GM12878 (cell line): ENCODE measurements around the gene ADGRG1. TPM values are rescaled to one million over a fixed set of nuclear protein-coding genes. Genes with fewer than 3 reads are reported as not detected.

Experiments
- ATAC-seq: fragments of 200-7000 bp; cut with Tn5 transposase; 3 replicates; pipeline ENCODE4 v1.9.1; 2020; ENCODE audit warnings: mild to moderate bottlenecking, moderate library complexity
- BruUV-seq: library from RNA; stranded (reverse); fragments of 400-500 nt; replicated peaks from 2 replicates; lab custom pipeline; 2021; lab: Mats Ljungman, UMichigan
- CTCF ChIA-PET: fragments of 300-600 bp; sonication (Branson Sonifier 250); formaldehyde crosslinking; extraction: SDS; loops from one replicate; lab custom pipeline; 2021; ENCODE audit warnings: inconsistent platforms; lab: Yijun Ruan, JAX
- POLR2A ChIA-PET: fragments of 350-600 bp; formaldehyde crosslinking; extraction: SDS; loops from one replicate; lab custom pipeline; 2021; ENCODE audit warnings: inconsistent platforms; lab: Charles Lee
- RAD21 ChIA-PET: fragments of 300-600 bp; sonication (Branson Sonifier 250); formaldehyde crosslinking; loops from one replicate; lab custom pipeline; 2023; ENCODE audit warnings: antibody characterized with exemption; ENCODE audit not compliant: unreplicated experiment; lab: Charles Lee
- SMC1A ChIA-PET: fragments of 300-600 bp; sonication (Branson Sonifier 250); formaldehyde crosslinking; loops from one replicate; lab custom pipeline; 2023; ENCODE audit not compliant: unreplicated experiment, uncharacterized antibody; lab: Charles Lee
- DNase-seq: peaks from one replicate; pipeline ENCODE4 v3.0.0-alpha.2; 2011; ENCODE audit warnings: low read depth, low spot score
- FAIRE-seq: peaks from 3 replicates; lab custom pipeline; 2011; peaks lifted over from hg19 to GRCh38; lab: Jason Lieb, UNC
- H2AFZ ChIP-seq: 2 replicates; pipeline ENCODE4 v1.6.0; 2011; ENCODE audit warnings: low read depth, low read length, control low read depth; ENCODE audit not compliant: control insufficient read depth
- H3K27ac ChIP-seq: 2 replicates; pipeline ENCODE4 v1.5.1; 2011; ENCODE audit warnings: control low read depth; ENCODE audit not compliant: control insufficient read depth, insufficient read depth
- H3K27me3 ChIP-seq, 2 experiments: replicated peaks in 1 of 2; 2 replicates each; pipeline versions ENCODE4 v1.6.0 to v1.6.1; 2011; ENCODE audit warnings: low read length in 1 of 2; ENCODE audit not compliant: control insufficient read depth in 2 of 2, insufficient read depth in 2 of 2
- H3K36me3 ChIP-seq, 2 experiments: 2 replicates each; pipeline ENCODE4 v1.5.1; 2011; ENCODE audit warnings: low read length in 1 of 2; ENCODE audit not compliant: control insufficient read depth in 2 of 2, insufficient read depth in 2 of 2
- H3K4me1 ChIP-seq: 2 replicates; pipeline ENCODE4 v1.6.1; 2011; ENCODE audit warnings: mild to moderate bottlenecking, low read length, moderate library complexity, mixed read lengths; ENCODE audit not compliant: control insufficient read depth, insufficient read depth
- H3K4me2 ChIP-seq: 2 replicates; pipeline ENCODE4 v1.6.0; 2011; ENCODE audit warnings: control low read depth; ENCODE audit not compliant: control insufficient read depth, insufficient read depth
- H3K4me3 ChIP-seq: fragments of 200-600 bp; sonication (generic); 2 replicates; pipeline ENCODE4 v1.5.1; 2016
- H3K79me2 ChIP-seq: 2 replicates; pipeline ENCODE4 v1.6.0; 2011; ENCODE audit warnings: low read length; ENCODE audit not compliant: control insufficient read depth, insufficient read depth
- H3K9ac ChIP-seq: 2 replicates; pipeline ENCODE4 v1.8.0; 2011; ENCODE audit warnings: low read length, control low read depth, mixed read lengths; ENCODE audit not compliant: control insufficient read depth, insufficient read depth
- H3K9me3 ChIP-seq: replicated peaks from 3 replicates; pipeline ENCODE4 v1.5.1; 2011; ENCODE audit warnings: mild to moderate bottlenecking, low read length; ENCODE audit not compliant: control insufficient read depth, insufficient read depth
- H4K20me1 ChIP-seq: 2 replicates; pipeline ENCODE4 v1.6.0; 2011; ENCODE audit not compliant: control insufficient read depth, insufficient read depth
- ATF7 ChIP-seq: fragments of 450-650 bp; IDR thresholded peaks from 2 replicates; pipeline ENCODE4 v1.6.1; 2016; ENCODE audit warnings: low read depth, mild to moderate bottlenecking
- BCL3 ChIP-seq: IDR thresholded peaks from 2 replicates; pipeline ENCODE4 v1.6.1; 2011; ENCODE audit warnings: borderline replicate concordance, low read depth, mild to moderate bottlenecking, moderate library complexity, low read length; ENCODE audit not compliant: insufficient read depth, poor library complexity, severe bottlenecking
- BHLHE40 ChIP-seq, 2 experiments: fragments of 450-650 bp in 1 of 2; IDR thresholded peaks; 2 replicates each; pipeline ENCODE4 v1.6.1; 2011 to 2017; ENCODE audit warnings: low read depth in 2 of 2, borderline replicate concordance in 1 of 2, improper control_type of control experiment in 1 of 2, low read length in 1 of 2, mild to moderate bottlenecking in 1 of 2
- CBX5 ChIP-seq: sonication (generic); IDR thresholded peaks from 2 replicates; pipeline ENCODE4 v1.6.1; 2016; ENCODE audit warnings: low read depth, moderate library complexity, mild to moderate bottlenecking, inconsistent platforms
- CHD1 ChIP-seq: IDR thresholded peaks from 2 replicates; pipeline ENCODE4 v1.6.1; 2012; ENCODE audit warnings: low read depth, low read length, improper control_type of control experiment
- EED ChIP-seq: sonication (generic); IDR thresholded peaks from 2 replicates; pipeline ENCODE4 v1.6.1; 2016; ENCODE audit warnings: antibody characterized with exemption, low read depth
- EZH2 ChIP-seq: IDR thresholded peaks from 2 replicates; pipeline ENCODE4 v1.6.1; 2012; ENCODE audit warnings: low read depth, mild to moderate bottlenecking, control low read depth, inconsistent platforms, low read length, borderline replicate concordance; ENCODE audit not compliant: control insufficient read depth
- HDAC2 ChIP-seq: fragments of 200-600 bp; sonication (generic); IDR thresholded peaks from 2 replicates; pipeline ENCODE4 v1.6.1; 2017
- IKZF1 ChIP-seq: fragments of 450-650 bp; conservative IDR thresholded peaks from 2 replicates; pipeline ENCODE4 v1.6.1; 2017; ENCODE audit warnings: antibody characterized with exemption, mild to moderate bottlenecking
- IRF5 ChIP-seq: fragments of 450-650 bp; IDR thresholded peaks from 2 replicates; pipeline ENCODE4 v1.6.1; 2017; ENCODE audit warnings: borderline replicate concordance
- NFIC ChIP-seq: IDR thresholded peaks from 2 replicates; pipeline ENCODE4 v1.6.1; 2012; ENCODE audit warnings: low read depth, mild to moderate bottlenecking, inconsistent platforms, low read length, moderate library complexity
- NFYA ChIP-seq: IDR thresholded peaks from 2 replicates; pipeline ENCODE4 v1.6.1; 2011; ENCODE audit warnings: low read depth, mild to moderate bottlenecking, low read length, improper control_type of control experiment, borderline replicate concordance
- NR2C2 ChIP-seq: IDR thresholded peaks from 2 replicates; pipeline ENCODE4 v1.6.1; 2011; ENCODE audit warnings: borderline replicate concordance, low read depth; ENCODE audit not compliant: control insufficient read depth, insufficient read length
- SIN3A ChIP-seq: IDR thresholded peaks from 2 replicates; pipeline ENCODE4 v1.6.1; 2012; ENCODE audit warnings: low read depth, low read length, improper control_type of control experiment
- SP1 ChIP-seq: IDR thresholded peaks from one replicate; pipeline ENCODE4 v1.6.1; 2011; ENCODE audit warnings: low read depth, low read length
- STAT1 ChIP-seq: fragments of 450-650 bp; conservative IDR thresholded peaks from 2 replicates; pipeline ENCODE4 v1.6.1; 2014; ENCODE audit warnings: antibody characterized with exemption, mild to moderate bottlenecking
- TAF1 ChIP-seq: IDR thresholded peaks from 2 replicates; pipeline ENCODE4 v1.6.1; 2011; ENCODE audit warnings: mild to moderate bottlenecking, low read depth, low read length, borderline replicate concordance
- ZNF207 ChIP-seq: fragments of 450-650 bp; IDR thresholded peaks from 2 replicates; pipeline ENCODE4 v1.6.1; 2014; ENCODE audit warnings: antibody characterized with exemption, mild to moderate bottlenecking, borderline replicate concordance
- ZSCAN29 ChIP-seq: fragments of 450-650 bp; IDR thresholded peaks from 2 replicates; pipeline ENCODE4 v1.6.1; 2017; ENCODE audit warnings: mild to moderate bottlenecking, moderate library complexity
- WGBS: methylation state at CpG from one replicate; pipeline ENCODE4 v1.1.6; 2016; ENCODE audit warnings: low lambda C conversion rate; ENCODE audit not compliant: insufficient replicate concordance, insufficient coverage; ENCODE audit errors: missing lambda C conversion rate; 5-methylcytosine and 5-hydroxymethylcytosine counted together
- in situ Hi-C: fragments of 300-500 bp; cut with MboI; formaldehyde crosslinking; loops from 9 replicates; pipeline ENCODE4 v1.14.3; 2018; ENCODE audit warnings: mixed read lengths
- intact Hi-C: fragments of 100-400 bp; cut with micrococcal nuclease; formaldehyde crosslinking; loops from one replicate; pipeline ENCODE4 v1.14.2; 2022; ENCODE audit not compliant: unreplicated experiment
- polyA plus RNA-seq, 11 experiments: library from polyadenylated mRNA; depleted of rRNA in 4 of 11; unstranded in 6 of 11; stranded (reverse) in 5 of 11; fragments of >200 nt; fragmentation: Nextera tagmentation in 4 of 11; fragmentation: Illumina TruSeq in 1 of 11; extraction: Ambion mirVana in 4 of 11; extraction: Trizol in 1 of 11; gene quantifications; 1 replicate in 1 of 11; 2 replicates in 10 of 11; pipeline versions ENCODE4 v1.2.1 to v1.2.3, GENCODE V29; 2011 to 2016; ENCODE audit warnings: inconsistent platforms in 2 of 11, missing spikeins in 2 of 11, low read depth in 1 of 11
- total RNA-seq, 4 experiments: library from RNA; depleted of rRNA in 3 of 4; stranded (reverse); fragments of >200 nt in 3 of 4; fragmentation: Illumina TruSeq in 1 of 4; extraction: Trizol in 1 of 4; gene quantifications; 2 replicates each; pipeline versions ENCODE4 v1.2.1 to v1.2.3, GENCODE V29; 2013 to 2021
- TF ChIP-seq, protein P1 (sequence below): IDR thresholded peaks from 2 replicates; pipeline ENCODE4 v1.6.1; 2012; ENCODE audit warnings: low read length, inconsistent platforms

ADGRG1 gene
- total and polyA plus RNA-seq, 10 of the 15 experiments (the other 5 are each of a cell fraction or from before 2014, with no cell fraction given) = 0.07 to 2.0 (median 0.75) TPM

GRCh38 chr16:57672416-57672815 is 44.0 kb downstream of the ADGRG1 start:
- no peaks in the 10 kb centered on the region for H3K79me2 ChIP-seq
- H3K9ac ChIP-seq = no peak overlapping the region
- ChIA-PET POLR2A (no interaction called here), RAD21 (interaction anchor here (1.3 kb wide), 1 partner anchor 96 kb away, joined by 3 read pairs; no protein-coding TSS in a partner anchor), CTCF (interaction anchor here (1.1 kb wide), 1 partner anchor 84 kb away, joined by 3 read pairs; no protein-coding TSS in a partner anchor), SMC1A (interaction anchor here (1.2 to 1.3 kb wide), 2 partner anchors 11 to 13 kb away, joined by 3 read pairs; no protein-coding TSS in a partner anchor)
- DNase-seq (no peak), ATAC-seq (no peak), FAIRE-seq (no peak)
- H4K20me1 ChIP-seq = no peaks in the 10 kb centered on the region
- no peak overlapping the region for H2AFZ ChIP-seq
- in situ Hi-C loops = no loop called here
- H3K4me1 ChIP-seq = no peaks in the 10 kb centered on the region
- no peaks in the 10 kb centered on the region for H3K36me3 ChIP-seq
- H3K9me3 ChIP-seq = no peaks in the 10 kb centered on the region
- BruUV-seq = no TSS peak
- H3K27ac ChIP-seq = no peak overlapping the region
- no peak overlapping the region for H3K4me3 ChIP-seq
- no peak overlapping the region for H3K4me2 ChIP-seq
- peaks cover 5 to 7% of the 10 kb centered on the region in 2 experiments for H3K27me3 ChIP-seq
- TF ChIP-seq BHLHE40 (IDR thresholded peaks at IDR 0.05; ENCODE audit: borderline replicate concordance in 1 of 2, low read depth in 2 of 2, low read length in 1 of 2) (no peak), CBX5 (no peak), IRF5 (no peak), IKZF1 (no peak), ZNF207 (no peak), ZSCAN29 (no peak), NFIC (no peak), TAF1 (no peak), NFYA (no peak), EED (no peak), HDAC2 (no peak), BCL3 (no peak), NR2C2 (no peak), SP1 (no peak), CHD1 (no peak), STAT1 (no peak), ATF7 (no peak), EZH2 (no peak), SIN3A (no peak)
- TF ChIP-seq, protein P1, sequence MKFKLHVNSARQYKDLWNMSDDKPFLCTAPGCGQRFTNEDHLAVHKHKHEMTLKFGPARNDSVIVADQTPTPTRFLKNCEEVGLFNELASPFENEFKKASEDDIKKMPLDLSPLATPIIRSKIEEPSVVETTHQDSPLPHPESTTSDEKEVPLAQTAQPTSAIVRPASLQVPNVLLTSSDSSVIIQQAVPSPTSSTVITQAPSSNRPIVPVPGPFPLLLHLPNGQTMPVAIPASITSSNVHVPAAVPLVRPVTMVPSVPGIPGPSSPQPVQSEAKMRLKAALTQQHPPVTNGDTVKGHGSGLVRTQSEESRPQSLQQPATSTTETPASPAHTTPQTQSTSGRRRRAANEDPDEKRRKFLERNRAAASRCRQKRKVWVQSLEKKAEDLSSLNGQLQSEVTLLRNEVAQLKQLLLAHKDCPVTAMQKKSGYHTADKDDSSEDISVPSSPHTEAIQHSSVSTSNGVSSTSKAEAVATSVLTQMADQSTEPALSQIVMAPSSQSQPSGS = no peak
- intact Hi-C loops = no loop called here
- 27% methylated on average over 3 of the region's 3 CpGs for WGBS
